Neural progenitor cell (in vitro differentiated cells): ENCODE data around the gene CBFA2T3. TPM values are rescaled to one million over a fixed set of nuclear protein-coding genes. Genes with fewer than 3 reads are reported as not detected.
A peak's percentile ranks its signal among the peaks of the same experiment; 100 is the strongest.

Experiments used
- DNase-seq: peaks from one replicate; pipeline ENCODE4 v3.0.0-alpha.2; 2016; ENCODE audit warnings: low spot score
- H2AFZ ChIP-seq: fragments of 200-600 bp; sonication (generic); replicated peaks from 2 replicates; pipeline ENCODE4 v1.6.1; 2016; ENCODE audit warnings: antibody characterized with exemption
- H3F3A ChIP-seq: fragments of 200-600 bp; sonication (generic); 2 replicates; pipeline ENCODE4 v1.6.1; 2016; ENCODE audit warnings: antibody characterized with exemption, low read depth
- H3K27ac ChIP-seq: fragments of 200-600 bp; sonication (generic); 2 replicates; pipeline ENCODE4 v1.5.1; 2016; ENCODE audit warnings: mild to moderate bottlenecking
- H3K27me3 ChIP-seq: fragments of 200-600 bp; sonication (generic); 2 replicates; pipeline ENCODE4 v1.6.1; 2016; ENCODE audit warnings: mild to moderate bottlenecking, moderate library complexity
- H3K36me3 ChIP-seq: fragments of 200-600 bp; sonication (generic); 2 replicates; pipeline ENCODE4 v1.5.1; 2016
- H3K4me1 ChIP-seq: fragments of 200-600 bp; sonication (generic); 2 replicates; pipeline ENCODE4 v1.6.1; 2016; ENCODE audit warnings: mixed run types
- H3K4me2 ChIP-seq: fragments of 200-600 bp; sonication (generic); 2 replicates; pipeline ENCODE4 v1.6.1; 2016
- H3K4me3 ChIP-seq: fragments of 200-600 bp; sonication (generic); 2 replicates; pipeline ENCODE4 v1.5.1; 2016
- H3K79me2 ChIP-seq: fragments of 200-600 bp; sonication (generic); 2 replicates; pipeline ENCODE4 v1.6.1; 2016; ENCODE audit warnings: low read depth
- H3K9ac ChIP-seq: fragments of 200-600 bp; sonication (generic); 2 replicates; pipeline ENCODE4 v1.6.1; 2016
- H3K9me3 ChIP-seq: fragments of 200-600 bp; sonication (generic); 2 replicates; pipeline ENCODE4 v1.5.1; 2016; ENCODE audit warnings: low read depth
- H4K20me1 ChIP-seq: fragments of 200-600 bp; sonication (generic); 2 replicates; pipeline ENCODE4 v1.6.1; 2016; ENCODE audit warnings: low read depth
- H3K27ac Mint-ChIP-seq: 3 replicates; pipeline ENCODE4 v1.8.0; 2021; ENCODE audit warnings: mixed read lengths
- H3K27me3 Mint-ChIP-seq: 2 replicates; pipeline ENCODE4 v1.8.0; 2022; ENCODE audit warnings: low read depth, mild to moderate bottlenecking, inconsistent platforms, moderate library complexity, mixed read lengths; ENCODE audit not compliant: insufficient read depth
- H3K36me3 Mint-ChIP-seq: 3 replicates; pipeline ENCODE4 v1.8.0; 2021; ENCODE audit warnings: mixed read lengths
- H3K4me1 Mint-ChIP-seq: 3 replicates; pipeline ENCODE4 v1.8.0; 2021; ENCODE audit warnings: mixed read lengths
- H3K4me3 Mint-ChIP-seq: 3 replicates; pipeline ENCODE4 v1.8.0; 2021; ENCODE audit warnings: mild to moderate bottlenecking, moderate library complexity, mixed read lengths
- H3K9me3 Mint-ChIP-seq: 3 replicates; pipeline ENCODE4 v1.8.0; 2020; ENCODE audit warnings: mixed read lengths
- CTCF ChIP-seq: fragments of 200-600 bp; sonication (generic); IDR thresholded peaks from 2 replicates; pipeline ENCODE4 v1.5.1; 2017; ENCODE audit warnings: antibody characterized with exemption, mild to moderate bottlenecking
- EZH2 ChIP-seq: fragments of 200-600 bp; sonication (generic); IDR thresholded peaks from 2 replicates; pipeline ENCODE4 v1.6.1; 2017; ENCODE audit warnings: antibody characterized with exemption, mild to moderate bottlenecking, moderate library complexity
- EZH2phosphoT487 ChIP-seq: fragments of 200-600 bp; sonication (generic); IDR thresholded peaks from 2 replicates; pipeline ENCODE4 v1.6.1; 2017; ENCODE audit warnings: antibody characterized with exemption
- total RNA-seq: library from RNA; depleted of rRNA; stranded (reverse); fragments of >200 nt; gene quantifications from 2 replicates; pipeline ENCODE4 v1.2.3, GENCODE V29; 2015; ENCODE audit warnings: low replicate concordance

CBFA2T3 gene
- total RNA-seq, 1 donor from 2014 or later: 0.22 TPM

GRCh38 chr16:88884569-88885271 lies 92.3 kb downstream of the CBFA2T3 start:
- no peaks in the 10 kb centered on the region for H3K9me3 Mint-ChIP-seq
- no peak overlapping the region for H3K27ac Mint-ChIP-seq
- TF ChIP-seq CTCF (no peak), EZH2 (no peak), EZH2phosphoT487 (no peak)

GRCh38 chr16:88883946-88884345 lies 93.1 kb downstream of the CBFA2T3 start:
- no peaks in the 10 kb centered on the region for H4K20me1 ChIP-seq
- H3K4me3 ChIP-seq: no peak overlapping the region
- no peak for TF ChIP-seq CTCF
- no peak for TF ChIP-seq EZH2
- Mint-ChIP-seq H3K27me3 (peaks cover 4% of the 10 kb centered on the region), H3K9me3 (no peaks in the 10 kb centered on the region), H3K36me3 (no peaks in the 10 kb centered on the region), H3K27ac (no peak overlapping the region), H3K4me3 (no peak overlapping the region), H3K4me1 (peaks cover 11% of the 10 kb centered on the region)
- no peaks in the 10 kb centered on the region for H3F3A ChIP-seq
- H2AFZ ChIP-seq: no peak overlapping the region
- H3K9me3 ChIP-seq: no peaks in the 10 kb centered on the region
- H3K79me2 ChIP-seq: no peaks in the 10 kb centered on the region
- H3K4me2 ChIP-seq: no peak overlapping the region
- no peak overlapping the region for H3K9ac ChIP-seq
- H3K27me3 ChIP-seq: no peaks in the 10 kb centered on the region
- peaks cover 7% of the 10 kb centered on the region for H3K4me1 ChIP-seq
- H3K36me3 ChIP-seq: no peaks in the 10 kb centered on the region
- no peak overlapping the region for H3K27ac ChIP-seq
- no peak for DNase-seq

More at GRCh38 chr16:88884569-88885271, 92.3 kb downstream of the CBFA2T3 start:
- Mint-ChIP-seq H3K4me3 (peak overlapping the region; percentile 53), H3K4me1 (peaks cover 11% of the 10 kb centered on the region), H3K36me3 (no peaks in the 10 kb centered on the region), H3K27me3 (peaks cover 6% of the 10 kb centered on the region)
- Histone ChIP-seq H3K4me3 (no peak overlapping the region), H3K27ac (no peak overlapping the region), H4K20me1 (no peaks in the 10 kb centered on the region), H3K9me3 (no peaks in the 10 kb centered on the region), H3K4me1 (peaks cover 7% of the 10 kb centered on the region), H3F3A (no peaks in the 10 kb centered on the region), H3K9ac (no peak overlapping the region), H3K36me3 (no peaks in the 10 kb centered on the region), H3K27me3 (no peaks in the 10 kb centered on the region), H3K4me2 (no peak overlapping the region), H3K79me2 (no peaks in the 10 kb centered on the region), H2AFZ (no peak overlapping the region)
- no peak for DNase-seq

DNA sequence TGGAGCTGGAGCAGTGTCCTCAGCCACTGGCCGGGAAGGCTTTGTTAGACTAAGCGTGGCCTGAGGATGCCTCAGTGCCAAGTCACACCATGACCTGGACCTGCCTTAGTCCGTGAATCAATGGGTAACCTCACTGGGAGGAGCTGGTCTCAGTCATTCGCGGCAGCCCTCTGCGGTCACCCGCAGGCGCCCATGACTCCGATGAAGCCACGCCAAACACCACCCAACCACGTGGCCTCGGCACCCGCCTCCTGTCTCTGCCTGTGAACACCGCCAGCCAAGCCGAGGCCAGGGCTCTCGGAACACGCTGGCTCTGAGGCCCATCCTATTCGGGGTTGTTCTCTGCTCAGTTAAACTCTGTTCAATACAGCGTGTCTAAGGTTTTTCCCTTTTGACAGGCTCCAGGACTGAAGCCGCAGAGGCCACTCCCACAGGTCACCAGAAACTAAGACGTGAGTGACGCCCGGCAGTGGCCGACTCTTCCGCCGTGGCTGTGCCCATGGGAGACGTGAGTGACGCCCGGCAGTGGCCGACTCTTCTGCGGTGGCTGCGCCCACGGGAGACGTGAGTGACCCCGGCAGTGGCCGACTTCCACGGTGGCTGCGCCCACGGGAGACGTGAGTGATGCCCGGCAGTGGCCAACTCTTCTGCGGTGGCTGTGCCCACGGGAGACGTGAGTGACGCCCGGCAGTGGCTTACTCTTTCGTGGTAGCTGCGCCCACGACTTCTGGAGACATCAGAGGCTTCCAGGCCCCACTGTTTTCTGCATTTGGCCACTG lies 93.7 kb downstream of the CBFA2T3 start:
- no peaks in the 10 kb centered on the region for H3K9me3 Mint-ChIP-seq
- no peaks in the 10 kb centered on the region for H3K36me3 ChIP-seq
- no peak overlapping the region for H3K4me3 ChIP-seq
- peaks cover 7% of the 10 kb centered on the region for H3K4me1 ChIP-seq
- H3K79me2 ChIP-seq: no peaks in the 10 kb centered on the region
- H3K27ac Mint-ChIP-seq: no peak overlapping the region
- no peaks in the 10 kb centered on the region for H4K20me1 ChIP-seq
- no peaks in the 10 kb centered on the region for H3K27me3 ChIP-seq
- DNase-seq: no peak
- no peaks in the 10 kb centered on the region for H3F3A ChIP-seq
- H3K9ac ChIP-seq: no peak overlapping the region
- no peak overlapping the region for H3K27ac ChIP-seq
- peak overlapping the region; percentile 33 for H3K4me3 Mint-ChIP-seq
- no peak for TF ChIP-seq EZH2phosphoT487
- no peak for TF ChIP-seq CTCF
- TF ChIP-seq EZH2: no peak
- H2AFZ ChIP-seq: no peak overlapping the region
- no peak overlapping the region for H3K4me2 ChIP-seq
- H3K36me3 Mint-ChIP-seq: no peaks in the 10 kb centered on the region
- H3K9me3 ChIP-seq: no peaks in the 10 kb centered on the region
- H3K4me1 Mint-ChIP-seq: peaks cover 11% of the 10 kb centered on the region
- H3K27me3 Mint-ChIP-seq: peaks cover 4% of the 10 kb centered on the region
